KMS-11 (cell line): ENCODE measurements around the gene PCYOX1L.

Experiments
- H2AFZ ChIP-seq: fragments of 200-600 bp; sonication (generic); 2 replicates; pipeline ENCODE4 v1.6.1; 2016; ENCODE audit warnings: antibody characterized with exemption, mixed run types, low read depth
- H3K27ac ChIP-seq: fragments of 200-600 bp; sonication (generic); 2 replicates; pipeline ENCODE4 v1.6.1; 2016; ENCODE audit warnings: mild to moderate bottlenecking, mixed run types
- H3K27me3 ChIP-seq: fragments of 200-600 bp; sonication (generic); 2 replicates; pipeline ENCODE4 v1.6.1; 2017; ENCODE audit warnings: mild to moderate bottlenecking, low read depth, mixed run types, moderate library complexity; ENCODE audit not compliant: insufficient read depth
- H3K36me3 ChIP-seq: fragments of 200-600 bp; sonication (generic); 2 replicates; pipeline ENCODE4 v1.6.1; 2017; ENCODE audit warnings: mild to moderate bottlenecking, mixed run types; ENCODE audit not compliant: insufficient read depth
- H3K4me1 ChIP-seq: fragments of 200-600 bp; sonication (generic); 2 replicates; pipeline ENCODE4 v1.6.1; 2016; ENCODE audit warnings: mild to moderate bottlenecking, low read depth, mixed run types; ENCODE audit not compliant: poor library complexity, severe bottlenecking
- H3K4me2 ChIP-seq: fragments of 200-600 bp; sonication (generic); 2 replicates; pipeline ENCODE4 v1.7.0; 2016; ENCODE audit warnings: mild to moderate bottlenecking, mixed run types
- H3K4me3 ChIP-seq: fragments of 200-600 bp; sonication (generic); IDR thresholded peaks from 2 replicates; pipeline ENCODE4 v1.6.1; 2017; ENCODE audit warnings: low read depth, low read length, mixed read lengths; ENCODE audit not compliant: insufficient read depth
- H3K79me2 ChIP-seq: fragments of 200-600 bp; sonication (generic); 2 replicates; pipeline ENCODE4 v1.6.1; 2016; ENCODE audit warnings: low read depth, mixed run types; ENCODE audit not compliant: insufficient read depth
- H3K9ac ChIP-seq: fragments of 200-600 bp; sonication (generic); 2 replicates; pipeline ENCODE4 v1.6.1; 2016; ENCODE audit warnings: mild to moderate bottlenecking, mixed run types
- H4K20me1 ChIP-seq: fragments of 200-600 bp; sonication (generic); 2 replicates; pipeline ENCODE4 v1.6.1; 2016; ENCODE audit warnings: mild to moderate bottlenecking, mixed run types; ENCODE audit not compliant: insufficient read depth
- TF ChIP-seq, protein P1 (sequence below): fragments of 200-600 bp; sonication (generic); conservative IDR thresholded peaks from 2 replicates; pipeline ENCODE4 v1.6.1; 2017; ENCODE audit warnings: low read depth, mild to moderate bottlenecking, antibody characterized with exemption, low read length, moderate library complexity, mixed read lengths

PCYOX1L gene

DNA sequence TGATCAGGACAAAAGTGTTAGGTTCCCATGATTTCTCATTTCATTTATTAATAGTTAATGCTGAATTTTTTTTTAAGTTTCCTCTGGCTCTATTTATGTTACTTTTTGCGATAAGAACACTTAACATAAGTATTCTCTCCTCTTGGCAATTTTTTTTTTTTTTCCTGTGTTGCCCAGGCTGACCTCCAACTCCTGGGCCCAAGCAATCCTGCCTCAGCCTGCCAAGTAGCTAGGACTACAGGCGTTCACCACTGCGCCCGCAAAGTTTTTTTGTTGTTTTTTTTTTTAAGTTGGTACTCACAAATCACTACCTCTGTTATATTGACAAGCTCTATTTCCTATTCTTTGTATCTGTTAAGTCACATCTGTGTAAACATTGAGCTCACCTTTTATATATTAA lies 5.7 kb upstream of the PCYOX1L start:
- Histone ChIP-seq H4K20me1 (no peaks in the 10 kb centered on the region), H3K36me3 (no peaks in the 10 kb centered on the region), H3K9ac (no peak overlapping the region), H3K4me3 (no peak overlapping the region), H3K27me3 (no peaks in the 10 kb centered on the region), H3K4me1 (peaks cover 45% of the 10 kb centered on the region), H3K79me2 (peaks cover 18% of the 10 kb centered on the region), H3K27ac (no peak overlapping the region), H3K4me2 (no peak overlapping the region), H2AFZ (no peak overlapping the region)
- TF ChIP-seq, protein P1, sequence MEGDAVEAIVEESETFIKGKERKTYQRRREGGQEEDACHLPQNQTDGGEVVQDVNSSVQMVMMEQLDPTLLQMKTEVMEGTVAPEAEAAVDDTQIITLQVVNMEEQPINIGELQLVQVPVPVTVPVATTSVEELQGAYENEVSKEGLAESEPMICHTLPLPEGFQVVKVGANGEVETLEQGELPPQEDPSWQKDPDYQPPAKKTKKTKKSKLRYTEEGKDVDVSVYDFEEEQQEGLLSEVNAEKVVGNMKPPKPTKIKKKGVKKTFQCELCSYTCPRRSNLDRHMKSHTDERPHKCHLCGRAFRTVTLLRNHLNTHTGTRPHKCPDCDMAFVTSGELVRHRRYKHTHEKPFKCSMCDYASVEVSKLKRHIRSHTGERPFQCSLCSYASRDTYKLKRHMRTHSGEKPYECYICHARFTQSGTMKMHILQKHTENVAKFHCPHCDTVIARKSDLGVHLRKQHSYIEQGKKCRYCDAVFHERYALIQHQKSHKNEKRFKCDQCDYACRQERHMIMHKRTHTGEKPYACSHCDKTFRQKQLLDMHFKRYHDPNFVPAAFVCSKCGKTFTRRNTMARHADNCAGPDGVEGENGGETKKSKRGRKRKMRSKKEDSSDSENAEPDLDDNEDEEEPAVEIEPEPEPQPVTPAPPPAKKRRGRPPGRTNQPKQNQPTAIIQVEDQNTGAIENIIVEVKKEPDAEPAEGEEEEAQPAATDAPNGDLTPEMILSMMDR: no peak

DNA sequence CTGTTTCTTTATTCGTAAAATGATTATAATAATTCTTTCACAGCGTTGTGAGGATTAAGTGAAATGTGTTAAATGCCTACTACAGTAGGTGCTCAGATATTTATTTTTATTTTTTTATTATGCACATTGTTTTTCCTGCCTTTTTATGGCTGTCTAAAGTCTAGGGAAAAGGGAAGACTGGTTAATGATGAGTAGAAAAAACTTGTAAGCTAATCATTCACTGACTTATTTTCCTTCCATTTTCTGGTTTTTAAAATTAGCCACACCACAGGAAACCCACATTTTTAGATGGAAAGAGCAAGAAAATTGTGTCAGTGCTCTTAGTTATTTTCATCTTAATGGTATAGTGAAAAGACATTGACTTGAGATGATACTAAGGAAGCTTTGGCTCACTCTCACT lies 3.9 kb upstream of the PCYOX1L start:
- Histone ChIP-seq H3K36me3 (no peaks in the 10 kb centered on the region), H3K27ac (no peak overlapping the region), H3K9ac (no peak overlapping the region), H3K79me2 (peaks cover 5% of the 10 kb centered on the region; the same call in 1 of the 2 replicates), H3K4me1 (peaks cover 27% of the 10 kb centered on the region), H4K20me1 (no peaks in the 10 kb centered on the region), H2AFZ (no peak overlapping the region), H3K27me3 (no peaks in the 10 kb centered on the region), H3K4me3 (no peak overlapping the region), H3K4me2 (no peak overlapping the region)
- TF ChIP-seq, protein P1: no peak

DNA sequence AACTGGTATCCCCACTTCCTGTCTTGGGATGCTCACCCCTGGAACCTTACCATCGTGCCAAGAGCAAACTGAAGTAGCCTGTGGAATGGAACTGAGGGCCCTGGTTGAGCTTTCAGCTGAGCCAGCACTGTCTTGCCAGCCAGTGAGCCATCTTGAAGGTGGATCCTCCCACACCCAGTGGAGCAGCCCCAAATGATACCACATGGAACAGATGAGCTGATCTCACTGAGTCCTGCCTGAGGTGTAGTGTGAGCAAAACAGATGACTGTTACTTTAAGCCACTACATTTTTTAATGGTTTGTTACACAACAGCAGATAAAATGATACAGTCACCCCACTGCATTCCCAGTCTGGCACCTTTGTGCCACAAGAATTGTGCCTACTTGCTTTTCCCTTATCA lies 2.2 kb upstream of the PCYOX1L start:
- Histone ChIP-seq H3K9ac (no peak overlapping the region), H3K4me3 (no peak overlapping the region), H4K20me1 (no peaks in the 10 kb centered on the region), H2AFZ (no peak overlapping the region), H3K4me2 (no peak overlapping the region), H3K79me2 (peaks cover 8% of the 10 kb centered on the region; the same call in 1 of the 2 replicates), H3K27me3 (no peaks in the 10 kb centered on the region), H3K36me3 (no peaks in the 10 kb centered on the region), H3K4me1 (peaks cover 23% of the 10 kb centered on the region), H3K27ac (no peak overlapping the region)
- TF ChIP-seq, protein P1: no peak

DNA sequence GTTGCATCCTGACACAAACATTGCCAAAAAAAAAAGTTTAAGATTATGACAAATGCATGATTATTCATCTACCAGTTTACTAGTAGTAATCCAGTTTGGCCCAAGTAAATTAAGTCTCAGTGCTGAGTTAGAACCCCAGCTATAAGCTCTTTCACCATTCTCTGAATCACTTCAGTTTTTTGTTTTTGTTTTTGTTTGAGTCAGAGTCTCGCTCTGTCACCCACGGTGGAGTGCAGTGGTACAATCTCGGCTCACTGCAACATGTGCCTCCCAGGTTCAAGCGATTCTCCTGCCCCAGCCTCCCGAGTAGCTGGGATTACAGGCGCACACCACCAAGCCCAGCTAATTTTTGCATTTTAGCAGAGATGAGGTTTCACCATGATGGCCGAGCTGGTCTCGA lies 1.5 kb upstream of the PCYOX1L start:
- Histone ChIP-seq H3K9ac (no peak overlapping the region), H2AFZ (no peak overlapping the region), H3K4me1 (peaks cover 23% of the 10 kb centered on the region), H3K36me3 (no peaks in the 10 kb centered on the region), H3K4me2 (no peak overlapping the region; the same call in 1 of the 2 replicates), H4K20me1 (no peaks in the 10 kb centered on the region), H3K27ac (0 out of 2 replicates have a peak overlapping the region, but pooled peaks have one; percentile 58), H3K79me2 (peaks cover 8% of the 10 kb centered on the region; the same call in 1 of the 2 replicates), H3K27me3 (no peaks in the 10 kb centered on the region), H3K4me3 (no peak overlapping the region)
- TF ChIP-seq, protein P1: no peak

DNA sequence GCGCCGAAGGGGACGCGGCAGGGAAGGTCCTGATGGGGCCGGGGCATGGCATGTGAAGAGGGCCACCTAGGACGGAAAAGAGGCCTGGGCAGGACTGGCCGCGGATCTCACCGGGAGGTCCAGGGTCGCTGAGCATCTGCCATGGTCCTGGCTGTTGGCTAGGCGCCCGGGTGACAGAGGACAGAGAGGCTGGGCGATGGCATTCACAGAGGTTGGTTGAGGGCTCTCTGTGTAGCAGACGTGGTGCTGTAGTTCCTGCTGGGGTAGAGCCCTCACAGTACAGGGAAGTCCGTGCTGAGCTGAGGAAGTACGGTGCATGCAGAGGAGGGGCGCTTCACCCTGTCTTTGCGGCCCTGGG lies 427 bp downstream of the PCYOX1L start:
- Histone ChIP-seq H3K4me1 (peaks cover 22% of the 10 kb centered on the region), H3K27me3 (no peaks in the 10 kb centered on the region), H3K4me3 (no peak overlapping the region), H3K36me3 (no peaks in the 10 kb centered on the region), H3K4me2 (peak overlapping the region; percentile 70; the same call in 1 of the 2 replicates), H3K9ac (peak overlapping the region; percentile 71), H3K79me2 (peaks cover 8% of the 10 kb centered on the region; the same call in 1 of the 2 replicates), H2AFZ (peak overlapping the region; percentile 47; the same call in 1 of the 2 replicates), H3K27ac (no peak overlapping the region), H4K20me1 (no peaks in the 10 kb centered on the region)
- TF ChIP-seq, protein P1: no peak
